MM.1S (cell line): Measurements from ENCODE around the gene SH3TC1.

Experiments
- DNase-seq: peaks from one replicate; pipeline ENCODE4 v3.0.0-alpha.2; 2015
- H2AFZ ChIP-seq: fragments of 300-600 bp; sonication (generic); 2 replicates; pipeline ENCODE4 v1.6.0; 2016; ENCODE audit warnings: antibody characterized with exemption, low read length
- H3F3A ChIP-seq: fragments of 300-600 bp; sonication (generic); 2 replicates; pipeline ENCODE4 v1.6.1; 2016; ENCODE audit warnings: mild to moderate bottlenecking, antibody characterized with exemption, low read length, moderate library complexity, mixed read lengths; ENCODE audit not compliant: insufficient read depth
- H3K27ac ChIP-seq: fragments of 300-600 bp; sonication (generic); 2 replicates; pipeline ENCODE4 v1.5.1; 2016; ENCODE audit warnings: mild to moderate bottlenecking, low read length
- H3K27me3 ChIP-seq: fragments of 300-600 bp; sonication (generic); replicated peaks from 2 replicates; pipeline ENCODE4 v1.6.0; 2016; ENCODE audit warnings: low read length; ENCODE audit not compliant: insufficient read depth
- H3K36me3 ChIP-seq: fragments of 300-600 bp; sonication (generic); replicated peaks from 2 replicates; pipeline ENCODE4 v1.6.1; 2016; ENCODE audit warnings: mild to moderate bottlenecking, low read length, mixed read lengths; ENCODE audit not compliant: insufficient read depth
- H3K4me1 ChIP-seq: fragments of 300-600 bp; sonication (generic); 2 replicates; pipeline ENCODE4 v1.6.1; 2016; ENCODE audit warnings: low read length, mixed read lengths
- H3K4me2 ChIP-seq: fragments of 300-600 bp; sonication (generic); 2 replicates; pipeline ENCODE4 v1.6.0; 2016; ENCODE audit warnings: low read depth, low read length
- H3K4me3 ChIP-seq: fragments of 300-600 bp; sonication (generic); 2 replicates; pipeline ENCODE4 v1.5.1; 2016; ENCODE audit warnings: low read length, mixed read lengths
- H3K79me2 ChIP-seq: fragments of 300-600 bp; sonication (generic); 2 replicates; pipeline ENCODE4 v1.6.1; 2016; ENCODE audit warnings: mixed run types, low read length, mixed read lengths
- H3K9ac ChIP-seq: fragments of 300-600 bp; sonication (generic); 2 replicates; pipeline ENCODE4 v1.6.1; 2016; ENCODE audit warnings: low read length, mixed read lengths
- H3K9me2 ChIP-seq: fragments of 300-600 bp; sonication (generic); replicated peaks from 2 replicates; pipeline ENCODE4 v1.6.1; 2016; ENCODE audit warnings: mild to moderate bottlenecking, low read length, mixed read lengths; ENCODE audit not compliant: insufficient read depth
- H3K9me3 ChIP-seq: fragments of 300-600 bp; sonication (generic); replicated peaks from 2 replicates; pipeline ENCODE4 v1.6.1; 2016; ENCODE audit warnings: mild to moderate bottlenecking, low read length, mixed read lengths; ENCODE audit not compliant: insufficient read depth
- H4K20me1 ChIP-seq: fragments of 300-600 bp; sonication (generic); 2 replicates; pipeline ENCODE4 v1.6.1; 2016; ENCODE audit warnings: mild to moderate bottlenecking, low read length, moderate library complexity, mixed read lengths; ENCODE audit not compliant: insufficient read depth
- EZH2 ChIP-seq: fragments of 300-600 bp; sonication (generic); optimal IDR thresholded peaks from 2 replicates; pipeline ENCODE3; 2017; ENCODE audit warnings: low read depth, mild to moderate bottlenecking, antibody characterized with exemption, low read length, mixed read lengths
- EZH2phosphoT487 ChIP-seq: fragments of 300-600 bp; sonication (generic); IDR thresholded peaks from 2 replicates; pipeline ENCODE4 v1.6.1; 2018; ENCODE audit warnings: antibody characterized with exemption, low read length
- TF ChIP-seq, protein P1 (sequence below): fragments of 300-600 bp; sonication (generic); IDR thresholded peaks from 2 replicates; pipeline ENCODE4 v1.5.1; 2016; ENCODE audit warnings: antibody characterized with exemption, low read length, mixed read lengths

Gene SH3TC1

DNA sequence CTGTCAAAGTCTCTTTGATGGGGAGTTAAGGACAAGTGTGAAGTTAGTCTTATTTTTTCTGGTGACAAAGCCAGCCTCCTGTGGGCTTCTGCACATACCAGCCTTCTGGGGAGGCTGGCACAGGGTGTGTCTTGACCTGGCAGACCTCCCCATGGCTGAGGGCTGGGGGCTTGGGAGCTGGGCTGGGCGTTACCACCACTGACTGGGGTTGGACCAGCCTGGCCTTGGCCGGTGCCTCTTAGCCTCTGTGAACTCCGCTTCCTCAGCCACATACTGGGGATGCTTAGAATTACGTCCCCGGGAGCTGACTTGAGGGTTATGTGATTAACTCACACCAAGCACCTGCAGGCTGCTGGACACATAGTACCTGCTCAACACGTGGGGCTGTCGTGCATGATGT, 14.0 kb downstream of the SH3TC1 start:
- H2AFZ ChIP-seq: no peak overlapping the region
- H4K20me1 ChIP-seq: no peaks in the 10 kb centered on the region
- no peaks in the 10 kb centered on the region for H3K4me1 ChIP-seq
- H3K9me2 ChIP-seq: no peaks in the 10 kb centered on the region
- TF ChIP-seq, protein P1, sequence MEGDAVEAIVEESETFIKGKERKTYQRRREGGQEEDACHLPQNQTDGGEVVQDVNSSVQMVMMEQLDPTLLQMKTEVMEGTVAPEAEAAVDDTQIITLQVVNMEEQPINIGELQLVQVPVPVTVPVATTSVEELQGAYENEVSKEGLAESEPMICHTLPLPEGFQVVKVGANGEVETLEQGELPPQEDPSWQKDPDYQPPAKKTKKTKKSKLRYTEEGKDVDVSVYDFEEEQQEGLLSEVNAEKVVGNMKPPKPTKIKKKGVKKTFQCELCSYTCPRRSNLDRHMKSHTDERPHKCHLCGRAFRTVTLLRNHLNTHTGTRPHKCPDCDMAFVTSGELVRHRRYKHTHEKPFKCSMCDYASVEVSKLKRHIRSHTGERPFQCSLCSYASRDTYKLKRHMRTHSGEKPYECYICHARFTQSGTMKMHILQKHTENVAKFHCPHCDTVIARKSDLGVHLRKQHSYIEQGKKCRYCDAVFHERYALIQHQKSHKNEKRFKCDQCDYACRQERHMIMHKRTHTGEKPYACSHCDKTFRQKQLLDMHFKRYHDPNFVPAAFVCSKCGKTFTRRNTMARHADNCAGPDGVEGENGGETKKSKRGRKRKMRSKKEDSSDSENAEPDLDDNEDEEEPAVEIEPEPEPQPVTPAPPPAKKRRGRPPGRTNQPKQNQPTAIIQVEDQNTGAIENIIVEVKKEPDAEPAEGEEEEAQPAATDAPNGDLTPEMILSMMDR: no peak
- TF ChIP-seq EZH2: no peak
- no peak for TF ChIP-seq EZH2phosphoT487
- no peaks in the 10 kb centered on the region for H3F3A ChIP-seq
- H3K36me3 ChIP-seq: no peaks in the 10 kb centered on the region
- no peak overlapping the region for H3K27ac ChIP-seq
- H3K9me3 ChIP-seq: no peaks in the 10 kb centered on the region
- H3K4me3 ChIP-seq: no peak overlapping the region
- H3K79me2 ChIP-seq: no peaks in the 10 kb centered on the region
- DNase-seq: no peak
- no peak overlapping the region for H3K4me2 ChIP-seq
- H3K27me3 ChIP-seq: peaks cover 34% of the 10 kb centered on the region; the same call in 1 of the 2 replicates
- H3K9ac ChIP-seq: no peak overlapping the region

DNA sequence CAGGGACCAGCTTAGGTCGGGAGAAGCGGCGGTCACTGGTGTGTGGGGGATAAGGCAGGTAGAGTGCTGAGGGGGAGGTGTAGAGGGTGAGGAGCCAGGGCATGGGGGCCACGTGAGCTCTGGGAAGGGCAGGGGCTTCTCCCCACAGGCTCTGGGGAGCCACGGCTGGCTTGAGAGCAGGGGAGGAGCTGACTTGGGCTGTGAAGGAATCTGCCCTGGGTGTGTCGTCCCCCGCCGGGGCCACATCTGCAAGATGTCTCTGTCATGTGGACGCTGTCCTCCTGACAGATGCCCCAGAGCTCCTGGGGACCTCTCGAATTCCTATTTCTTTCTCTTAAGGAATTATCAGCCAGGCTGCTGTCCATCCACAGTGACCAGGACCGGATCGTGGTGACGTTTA, 15.0 kb downstream of the SH3TC1 start:
- H3K9me3 ChIP-seq: no peaks in the 10 kb centered on the region
- H3K4me1 ChIP-seq: no peaks in the 10 kb centered on the region
- H3K9ac ChIP-seq: no peak overlapping the region
- no peaks in the 10 kb centered on the region for H3K9me2 ChIP-seq
- no peaks in the 10 kb centered on the region for H4K20me1 ChIP-seq
- H3F3A ChIP-seq: no peaks in the 10 kb centered on the region
- no peak overlapping the region for H3K4me3 ChIP-seq
- DNase-seq: no peak
- H3K79me2 ChIP-seq: no peaks in the 10 kb centered on the region
- no peak for TF ChIP-seq EZH2
- TF ChIP-seq, protein P1: no peak
- no peak for TF ChIP-seq EZH2phosphoT487
- H2AFZ ChIP-seq: no peak overlapping the region
- no peak overlapping the region for H3K27ac ChIP-seq
- no peak overlapping the region for H3K4me2 ChIP-seq
- H3K36me3 ChIP-seq: no peaks in the 10 kb centered on the region
- peaks cover 34% of the 10 kb centered on the region; the same call in 1 of the 2 replicates for H3K27me3 ChIP-seq

DNA sequence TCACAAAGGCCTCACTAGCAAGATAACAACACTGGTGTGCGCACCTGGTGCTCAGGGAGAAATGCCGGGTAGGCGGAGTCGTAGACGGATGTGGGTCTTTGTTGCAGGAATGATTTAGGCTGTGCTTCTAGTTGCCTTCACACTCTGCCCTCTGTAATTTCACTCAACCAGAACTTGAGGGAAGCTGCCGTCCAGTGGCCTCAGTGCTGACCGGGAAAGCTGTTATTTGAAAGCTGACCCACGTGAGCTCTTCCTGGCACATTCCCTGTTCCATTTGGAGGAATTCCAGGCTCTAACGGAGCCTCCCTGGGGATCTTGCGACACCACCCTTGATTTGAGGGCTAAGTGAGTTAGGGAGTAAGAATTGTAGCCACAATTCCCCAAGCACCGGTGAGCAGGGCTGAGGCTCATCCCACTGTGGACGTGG, 15.9 kb downstream of the SH3TC1 start:
- Histone ChIP-seq H3K27me3 (peaks cover 34% of the 10 kb centered on the region; the same call in 1 of the 2 replicates), H4K20me1 (no peaks in the 10 kb centered on the region), H2AFZ (no peak overlapping the region), H3F3A (no peaks in the 10 kb centered on the region), H3K4me1 (no peaks in the 10 kb centered on the region), H3K27ac (no peak overlapping the region), H3K9ac (no peak overlapping the region), H3K79me2 (no peaks in the 10 kb centered on the region), H3K4me2 (no peak overlapping the region), H3K9me3 (no peaks in the 10 kb centered on the region), H3K4me3 (no peak overlapping the region), H3K36me3 (no peaks in the 10 kb centered on the region), H3K9me2 (no peaks in the 10 kb centered on the region)
- TF ChIP-seq EZH2: no peak
- TF ChIP-seq, protein P1: no peak
- TF ChIP-seq EZH2phosphoT487: no peak
- DNase-seq: no peak
